NCI-H1048 (cell line): ENCODE results near the gene FNDC3A.

ENCODE experiments used
- DNase-seq: peaks from one replicate; lab custom pipeline; 2025; lab: John Stamatoyannopoulos, UW

FNDC3A gene

GRCh38 chr13:49254007-49254406, 278.3 kb downstream of the FNDC3A start:
- no peak for DNase-seq

- DNase-seq: no peak
These were observed 281.1 kb downstream of the FNDC3A start for GRCh38 chr13:49256841-49257240.

- no peak for DNase-seq
These were observed 282.5 kb downstream of the FNDC3A start for GRCh38 chr13:49258089-49258796.
